ENCODE measurements around the gene TBC1D22A.

DNA sequence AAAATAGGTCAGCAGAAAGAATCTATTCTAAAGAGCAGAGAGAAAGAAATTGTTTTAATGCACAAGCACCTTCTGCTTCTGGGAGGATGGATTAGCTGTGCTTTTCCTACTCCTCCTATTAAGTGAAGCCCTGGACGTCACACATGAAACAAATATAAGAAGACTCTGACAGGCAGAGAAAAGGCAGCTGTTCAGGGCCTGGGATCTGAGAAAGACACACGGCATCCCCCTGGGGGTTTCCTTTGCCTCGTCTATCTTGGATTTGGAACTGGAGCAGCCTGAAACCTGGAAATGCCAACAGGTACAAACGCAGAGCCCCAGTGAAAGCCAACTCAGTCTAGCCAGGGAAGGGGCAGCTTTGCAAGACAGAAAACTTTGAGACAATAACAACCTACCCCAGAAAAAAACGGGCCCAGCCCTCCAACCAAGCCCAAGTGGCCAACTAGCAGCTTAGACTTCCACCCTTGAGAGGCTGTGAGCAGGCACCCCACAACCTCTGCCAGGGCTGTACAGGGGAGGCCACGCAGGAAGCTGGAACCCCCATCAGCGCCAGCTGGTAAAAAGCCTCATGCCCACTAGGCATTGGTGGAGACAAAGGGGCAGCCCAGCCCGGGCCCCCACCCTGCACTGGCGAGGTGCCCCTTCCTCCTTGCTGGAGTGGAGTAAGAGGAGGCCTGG lies 31.7 kb upstream of the TBC1D22A start:
- no peak for TF ChIP-seq CTCF (IDR thresholded peaks at IDR 0.05)
- TF ChIP-seq EZH2 (IDR thresholded peaks at IDR 0.05) = no peak
- no peak for TF ChIP-seq EZH2phosphoT487 (IDR thresholded peaks at IDR 0.05)

Measured in neural progenitor cell (in vitro differentiated cells).